HepG2 (cell line): ENCODE results near the gene SCNM1. TPM values are rescaled to one million over a fixed set of nuclear protein-coding genes. Genes with fewer than 3 reads are reported as not detected.

Source experiments
- BCL6 ChIP-seq: IDR thresholded peaks from 2 replicates; pipeline ENCODE4 v1.6.1; 2016; ENCODE audit warnings: missing genetic modification reagents, missing compliant biosample characterization
- DPF2 ChIP-seq: sonication (generic); formaldehyde crosslinking; IDR thresholded peaks from 2 replicates; pipeline ENCODE4 v1.4.0; 2020; ENCODE audit warnings: mild to moderate bottlenecking, low read depth, missing genetic modification reagents, borderline replicate concordance
- KDM3A ChIP-seq: IDR thresholded peaks from 2 replicates; pipeline ENCODE4 v1.6.1; 2018; ENCODE audit warnings: low read depth, missing compliant biosample characterization
- MNT ChIP-seq: fragments of 450-650 bp; IDR thresholded peaks from 2 replicates; pipeline ENCODE4 v1.6.1; 2016
- STAG1 ChIP-seq: sonication (generic); formaldehyde crosslinking; IDR thresholded peaks from 2 replicates; pipeline ENCODE4 v1.4.0; 2020; ENCODE audit warnings: missing genetic modification reagents
- SYNCRIP ChIP-seq: fragments of 200-400 bp; formaldehyde crosslinking; IDR thresholded peaks from 2 replicates; pipeline ENCODE4 v1.6.1; 2018; ENCODE audit warnings: mild to moderate bottlenecking, low read depth, low read length; ENCODE audit not compliant: insufficient read depth
- TGIF2 ChIP-seq: IDR thresholded peaks from 2 replicates; pipeline ENCODE4 v1.6.1; 2016; ENCODE audit warnings: control low read depth, missing compliant biosample characterization
- ZNF124 ChIP-seq: sonication (generic); formaldehyde crosslinking; IDR thresholded peaks from 2 replicates; pipeline ENCODE4 v1.4.0; 2020; ENCODE audit warnings: missing genetic modification reagents
- ZNF207 ChIP-seq: fragments of 450-650 bp; IDR thresholded peaks from 2 replicates; pipeline ENCODE4 v1.6.1; 2016; ENCODE audit warnings: antibody characterized with exemption, borderline replicate concordance
- ZNF335 ChIP-seq: sonication (generic); formaldehyde crosslinking; IDR thresholded peaks from 2 replicates; pipeline ENCODE4 v1.4.0; 2020; ENCODE audit warnings: missing genetic modification reagents
- ZNF350 ChIP-seq: sonication (generic); formaldehyde crosslinking; IDR thresholded peaks from 2 replicates; pipeline ENCODE4 v1.4.0; 2020; ENCODE audit warnings: mild to moderate bottlenecking, low read depth, missing genetic modification reagents, borderline replicate concordance
- ZNF556 ChIP-seq: sonication (generic); formaldehyde crosslinking; IDR thresholded peaks from 2 replicates; pipeline ENCODE4 v1.4.0; 2020; ENCODE audit warnings: mild to moderate bottlenecking, missing genetic modification reagents, borderline replicate concordance
- ZNF616 ChIP-seq: sonication (generic); formaldehyde crosslinking; IDR thresholded peaks from 2 replicates; pipeline ENCODE4 v1.5.0; 2020; ENCODE audit warnings: low read depth, mild to moderate bottlenecking, missing genetic modification reagents
- ZNF674 ChIP-seq: sonication (generic); formaldehyde crosslinking; IDR thresholded peaks from 2 replicates; pipeline ENCODE4 v1.5.0; 2020; ENCODE audit warnings: low read depth, mild to moderate bottlenecking, missing genetic modification reagents
- ZNF772 ChIP-seq: sonication (generic); formaldehyde crosslinking; IDR thresholded peaks from 2 replicates; pipeline ENCODE4 v1.5.0; 2020; ENCODE audit warnings: mild to moderate bottlenecking, missing genetic modification reagents
- ZNF878 ChIP-seq: sonication (generic); formaldehyde crosslinking; IDR thresholded peaks from 2 replicates; pipeline ENCODE4 v1.8.1; 2023; ENCODE audit warnings: mild to moderate bottlenecking, missing genetic modification reagents, moderate library complexity
- polyA plus RNA-seq, 8 experiments: library from polyadenylated mRNA; depleted of rRNA in 3 of 8; stranded (reverse) in 7 of 8; unstranded in 1 of 8; fragments of >200 nt; fragmentation: Illumina TruSeq in 4 of 8; extraction: Trizol in 4 of 8; gene quantifications; 2 replicates each; pipeline versions ENCODE4 v1.2.1 to v1.2.3, GENCODE V29; 2011 to 2016; ENCODE audit warnings: low read depth in 4 of 8, missing spikeins in 1 of 8, mixed read lengths in 1 of 8; ENCODE audit not compliant: insufficient read depth in 1 of 8
- total RNA-seq, 5 experiments: library from RNA; depleted of rRNA; stranded (reverse); fragments of >200 nt; fragmentation: Illumina TruSeq; extraction: Trizol; gene quantifications; 2 replicates each; pipeline ENCODE4 v1.2.3, GENCODE V29; 2016; ENCODE audit warnings: low read depth in 1 of 5
- TF ChIP-seq, protein P1 (sequence below): sonication (generic); formaldehyde crosslinking; IDR thresholded peaks from 2 replicates; pipeline ENCODE4 v1.9.0; 2022; ENCODE audit warnings: missing genetic modification reagents, mild to moderate bottlenecking, borderline replicate concordance
- TF ChIP-seq, protein P2 (sequence below): conservative IDR thresholded peaks from 2 replicates; pipeline ENCODE4 v1.6.1; 2018; ENCODE audit warnings: missing genetic modification reagents
- TF ChIP-seq, protein P3 (sequence below): sonication (generic); formaldehyde crosslinking; IDR thresholded peaks from 2 replicates; pipeline ENCODE4 v1.9.0; 2021; ENCODE audit warnings: missing genetic modification reagents, mild to moderate bottlenecking, borderline replicate concordance
- TF ChIP-seq, protein P4 (sequence below): IDR thresholded peaks from 2 replicates; pipeline ENCODE4 v1.6.1; 2016; ENCODE audit warnings: missing biosample characterization, missing genetic modification reagents, low read depth

SCNM1 gene
- total and polyA plus RNA-seq, 2 of the 13 experiments (the other 11 are each of a cell fraction or from before 2014, with no cell fraction given): 16.3 to 31.5 TPM

- TF ChIP-seq, protein P1, sequence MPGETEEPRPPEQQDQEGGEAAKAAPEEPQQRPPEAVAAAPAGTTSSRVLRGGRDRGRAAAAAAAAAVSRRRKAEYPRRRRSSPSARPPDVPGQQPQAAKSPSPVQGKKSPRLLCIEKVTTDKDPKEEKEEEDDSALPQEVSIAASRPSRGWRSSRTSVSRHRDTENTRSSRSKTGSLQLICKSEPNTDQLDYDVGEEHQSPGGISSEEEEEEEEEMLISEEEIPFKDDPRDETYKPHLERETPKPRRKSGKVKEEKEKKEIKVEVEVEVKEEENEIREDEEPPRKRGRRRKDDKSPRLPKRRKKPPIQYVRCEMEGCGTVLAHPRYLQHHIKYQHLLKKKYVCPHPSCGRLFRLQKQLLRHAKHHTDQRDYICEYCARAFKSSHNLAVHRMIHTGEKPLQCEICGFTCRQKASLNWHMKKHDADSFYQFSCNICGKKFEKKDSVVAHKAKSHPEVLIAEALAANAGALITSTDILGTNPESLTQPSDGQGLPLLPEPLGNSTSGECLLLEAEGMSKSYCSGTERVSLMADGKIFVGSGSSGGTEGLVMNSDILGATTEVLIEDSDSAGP: peak; percentile 84; the same call in 1 of the 2 replicates
- TF ChIP-seq BCL6 (peak; percentile 17; the same call in 1 of the 2 replicates), ZNF207 (no peak), STAG1 (CRISPR knock-in tag) (0 out of 2 replicates have a peak, but pooled peaks have one; percentile 3), SYNCRIP (no peak), TGIF2 (peak; percentile 57; the same call in 1 of the 2 replicates), ZNF616 (CRISPR knock-in tag) (0 out of 2 replicates have a peak, but pooled peaks have one; percentile 36), ZNF772 (CRISPR knock-in tag) (peak; percentile 94), ZNF878 (CRISPR knock-in tag) (no peak), ZNF350 (CRISPR knock-in tag) (peak; percentile 74), KDM3A (CRISPR knock-in tag) (peak; percentile 57; the same call in 1 of the 2 replicates), ZNF124 (CRISPR knock-in tag) (peak; percentile 83; the same call in 1 of the 2 replicates), ZNF674 (CRISPR knock-in tag) (0 out of 2 replicates have a peak, but pooled peaks have one; percentile 48), ZNF335 (CRISPR knock-in tag) (peak; percentile 94), ZNF556 (CRISPR knock-in tag) (peak; percentile 91; the same call in 1 of the 2 replicates), DPF2 (CRISPR knock-in tag) (no peak), MNT (peak; percentile 55; the same call in 1 of the 2 replicates)
- TF ChIP-seq, protein P2, sequence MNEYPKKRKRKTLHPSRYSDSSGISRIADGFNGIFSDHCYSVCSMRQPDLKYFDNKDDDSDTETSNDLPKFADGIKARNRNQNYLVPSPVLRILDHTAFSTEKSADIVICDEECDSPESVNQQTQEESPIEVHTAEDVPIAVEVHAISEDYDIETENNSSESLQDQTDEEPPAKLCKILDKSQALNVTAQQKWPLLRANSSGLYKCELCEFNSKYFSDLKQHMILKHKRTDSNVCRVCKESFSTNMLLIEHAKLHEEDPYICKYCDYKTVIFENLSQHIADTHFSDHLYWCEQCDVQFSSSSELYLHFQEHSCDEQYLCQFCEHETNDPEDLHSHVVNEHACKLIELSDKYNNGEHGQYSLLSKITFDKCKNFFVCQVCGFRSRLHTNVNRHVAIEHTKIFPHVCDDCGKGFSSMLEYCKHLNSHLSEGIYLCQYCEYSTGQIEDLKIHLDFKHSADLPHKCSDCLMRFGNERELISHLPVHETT (CRISPR knock-in tag): peak; percentile 94
- TF ChIP-seq, protein P3, sequence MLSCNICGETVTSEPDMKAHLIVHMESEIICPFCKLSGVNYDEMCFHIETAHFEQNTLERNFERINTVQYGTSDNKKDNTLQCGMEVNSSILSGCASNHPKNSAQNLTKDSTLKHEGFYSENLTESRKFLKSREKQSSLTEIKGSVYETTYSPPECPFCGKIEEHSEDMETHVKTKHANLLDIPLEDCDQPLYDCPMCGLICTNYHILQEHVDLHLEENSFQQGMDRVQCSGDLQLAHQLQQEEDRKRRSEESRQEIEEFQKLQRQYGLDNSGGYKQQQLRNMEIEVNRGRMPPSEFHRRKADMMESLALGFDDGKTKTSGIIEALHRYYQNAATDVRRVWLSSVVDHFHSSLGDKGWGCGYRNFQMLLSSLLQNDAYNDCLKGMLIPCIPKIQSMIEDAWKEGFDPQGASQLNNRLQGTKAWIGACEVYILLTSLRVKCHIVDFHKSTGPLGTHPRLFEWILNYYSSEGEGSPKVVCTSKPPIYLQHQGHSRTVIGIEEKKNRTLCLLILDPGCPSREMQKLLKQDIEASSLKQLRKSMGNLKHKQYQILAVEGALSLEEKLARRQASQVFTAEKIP (CRISPR knock-in tag): no peak
- TF ChIP-seq, protein P4, sequence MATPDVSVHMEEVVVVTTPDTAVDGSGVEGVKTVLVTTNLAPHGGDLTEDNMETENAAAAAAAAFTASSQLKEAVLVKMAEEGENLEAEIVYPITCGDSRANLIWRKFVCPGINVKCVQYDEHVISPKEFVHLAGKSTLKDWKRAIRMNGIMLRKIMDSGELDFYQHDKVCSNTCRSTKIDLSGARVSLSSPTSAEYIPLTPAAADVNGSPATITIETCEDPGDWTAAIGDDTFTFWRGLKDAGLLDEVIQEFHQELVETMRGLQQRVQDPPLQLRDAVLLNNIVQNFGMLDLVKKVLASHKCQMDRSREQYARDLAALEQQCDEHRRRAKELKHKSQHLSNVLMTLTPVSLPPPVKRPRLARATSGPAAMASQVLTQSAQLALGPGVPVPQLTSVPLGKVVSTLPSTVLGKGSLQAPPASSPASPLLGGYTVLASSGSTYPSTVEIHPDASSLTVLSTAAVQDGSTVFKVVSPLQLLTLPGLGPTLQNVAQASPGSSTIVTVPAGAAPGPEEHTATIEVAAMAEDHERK (CRISPR knock-in tag): peak; percentile 76
Observed at GRCh38 chr1:151165738-151166504, at the start of gene SCNM1, which contains the start of gene LYSMD1 (continued).
